ENCODE measurements around the gene MAST2. TPM values are rescaled to one million over a fixed set of nuclear protein-coding genes. Genes with fewer than 3 reads are reported as not detected.

The MAST2 gene
- total and polyA plus RNA-seq, 3 donors from 2014 or later, result 88.4 to 158 (median 113) TPM

DNA sequence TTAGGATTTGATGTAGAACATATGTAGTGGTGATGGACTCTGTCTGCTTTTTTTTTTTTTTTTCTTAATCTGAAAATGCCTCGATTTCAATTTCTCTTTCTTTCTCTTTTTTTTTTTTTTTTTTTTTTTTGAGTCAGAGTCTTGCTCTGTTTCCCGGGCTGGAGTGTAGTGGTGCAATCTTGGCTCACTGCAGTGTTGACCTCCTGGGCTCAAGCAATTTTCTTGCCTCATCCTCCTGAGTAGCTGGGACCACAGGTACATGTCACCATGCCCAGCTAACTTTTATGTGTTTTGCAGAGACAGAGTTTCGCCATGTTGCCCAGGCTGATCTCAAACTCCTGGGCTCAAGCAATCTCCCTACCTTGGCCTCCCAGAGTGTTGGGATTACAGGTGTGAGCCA, 17.4 kb downstream of the MAST2 start:
- TF ChIP-seq, protein P1, sequence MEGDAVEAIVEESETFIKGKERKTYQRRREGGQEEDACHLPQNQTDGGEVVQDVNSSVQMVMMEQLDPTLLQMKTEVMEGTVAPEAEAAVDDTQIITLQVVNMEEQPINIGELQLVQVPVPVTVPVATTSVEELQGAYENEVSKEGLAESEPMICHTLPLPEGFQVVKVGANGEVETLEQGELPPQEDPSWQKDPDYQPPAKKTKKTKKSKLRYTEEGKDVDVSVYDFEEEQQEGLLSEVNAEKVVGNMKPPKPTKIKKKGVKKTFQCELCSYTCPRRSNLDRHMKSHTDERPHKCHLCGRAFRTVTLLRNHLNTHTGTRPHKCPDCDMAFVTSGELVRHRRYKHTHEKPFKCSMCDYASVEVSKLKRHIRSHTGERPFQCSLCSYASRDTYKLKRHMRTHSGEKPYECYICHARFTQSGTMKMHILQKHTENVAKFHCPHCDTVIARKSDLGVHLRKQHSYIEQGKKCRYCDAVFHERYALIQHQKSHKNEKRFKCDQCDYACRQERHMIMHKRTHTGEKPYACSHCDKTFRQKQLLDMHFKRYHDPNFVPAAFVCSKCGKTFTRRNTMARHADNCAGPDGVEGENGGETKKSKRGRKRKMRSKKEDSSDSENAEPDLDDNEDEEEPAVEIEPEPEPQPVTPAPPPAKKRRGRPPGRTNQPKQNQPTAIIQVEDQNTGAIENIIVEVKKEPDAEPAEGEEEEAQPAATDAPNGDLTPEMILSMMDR (IDR thresholded peaks at IDR 0.05), result no peak
- DNase-seq, result no peak
- intact Hi-C loops (cut with DNase I; ENCODE audit: low total_unique reads), result no loop called here
- WGBS, 2 donors, result 93 to 95% methylated on average over 2 to 3 of the region's 3 CpGs
- no peak overlapping the region for H3K4me3 ChIP-seq
- H3K4me1 ChIP-seq, result no peaks in the 10 kb centered on the region
- H3K36me3 ChIP-seq (ENCODE audit: low read depth, missing control alignments), result no peaks in the 10 kb centered on the region
- no peaks in the 10 kb centered on the region for H3K27me3 ChIP-seq
- no peak overlapping the region for H3K27ac ChIP-seq
- H3K9me3 ChIP-seq, result no peaks in the 10 kb centered on the region

DNA sequence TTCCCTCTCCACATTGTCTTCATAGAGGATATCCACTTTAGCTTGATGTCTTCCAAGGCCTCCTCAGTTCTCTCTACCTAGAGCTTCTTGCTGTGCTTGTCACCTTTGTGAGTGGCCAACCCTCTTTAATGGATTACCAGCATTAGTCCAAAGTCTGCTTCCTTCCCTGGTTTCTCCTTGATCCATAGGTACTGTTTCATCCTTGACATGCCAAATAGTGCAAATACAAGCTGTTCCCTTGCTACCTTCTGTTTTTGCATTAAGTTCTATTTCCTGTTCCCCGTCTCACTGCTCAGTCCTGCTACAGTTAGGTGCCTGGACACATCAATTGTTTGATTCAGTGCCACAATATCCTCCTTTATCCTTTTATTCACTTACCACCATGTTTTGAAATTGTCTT, 19.2 kb downstream of the MAST2 start:
- Histone ChIP-seq H3K4me3 (no peak overlapping the region), H3K9me3 (no peaks in the 10 kb centered on the region), H3K27me3 (no peaks in the 10 kb centered on the region), H3K36me3 (ENCODE audit: low read depth, missing control alignments) (no peaks in the 10 kb centered on the region), H3K27ac (no peak overlapping the region), H3K4me1 (no peaks in the 10 kb centered on the region)
- intact Hi-C loops (cut with DNase I; ENCODE audit: low total_unique reads), result no loop called here
- DNase-seq, result no peak
- TF ChIP-seq, protein P1 (IDR thresholded peaks at IDR 0.05), result no peak
- TF ChIP-seq POLR2A (IDR thresholded peaks at IDR 0.05), result no peak
- 93 to 97% methylated on average over 1 of the region's 1 CpG for WGBS, 2 donors

DNA sequence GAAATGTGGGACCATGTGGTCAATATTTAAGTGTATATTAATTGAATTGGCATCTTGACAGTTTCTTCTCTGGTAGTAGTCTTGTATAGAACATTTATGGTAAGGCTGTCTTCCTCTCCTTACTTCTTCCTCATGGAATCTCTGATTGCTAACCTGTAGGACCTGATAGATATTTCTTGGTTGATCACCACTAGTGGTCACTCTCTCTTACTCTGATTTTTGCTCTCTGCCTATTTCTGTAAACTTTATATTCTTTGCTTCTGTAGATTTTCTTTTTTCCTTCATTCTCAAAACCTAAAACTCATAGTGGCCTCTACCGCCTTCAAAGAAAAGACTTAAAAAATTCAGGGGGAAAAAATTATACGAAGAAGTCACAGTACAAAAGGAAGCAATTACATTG, 21.2 kb downstream of the MAST2 start:
- Histone ChIP-seq H3K9me3 (no peaks in the 10 kb centered on the region), H3K36me3 (ENCODE audit: low read depth, missing control alignments) (no peaks in the 10 kb centered on the region), H3K4me3 (no peak overlapping the region), H3K4me1 (no peaks in the 10 kb centered on the region), H3K27ac (no peak overlapping the region), H3K27me3 (no peaks in the 10 kb centered on the region)
- 95 to 96% methylated on average over 2 of the region's 2 CpGs for WGBS, 2 donors
- intact Hi-C loops (cut with DNase I; ENCODE audit: low total_unique reads), result no loop called here
- no peak for DNase-seq
- TF ChIP-seq, protein P1 (IDR thresholded peaks at IDR 0.05), result no peak
- TF ChIP-seq POLR2A (IDR thresholded peaks at IDR 0.05), result no peak

DNA sequence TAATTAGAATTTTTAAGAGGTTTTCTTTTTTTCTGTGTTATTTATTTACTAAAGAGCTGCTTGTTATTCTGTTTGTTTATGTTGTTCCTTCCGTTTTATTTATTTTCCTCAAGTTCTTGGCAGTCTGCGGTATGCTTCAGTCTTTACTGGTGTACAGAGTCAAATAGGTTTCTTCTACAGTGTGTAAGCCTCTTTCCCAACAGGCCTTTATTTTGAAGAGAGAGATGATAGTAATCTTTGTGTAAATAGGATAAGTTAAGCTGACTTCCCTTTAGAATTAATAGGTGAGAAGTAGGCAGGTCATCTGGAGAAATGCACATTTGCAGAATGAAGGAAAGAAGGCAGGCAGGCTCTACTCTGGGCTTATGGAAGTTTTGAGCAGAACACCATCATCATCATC, 23.8 kb downstream of the MAST2 start:
- TF ChIP-seq, protein P1 (IDR thresholded peaks at IDR 0.05), result no peak
- TF ChIP-seq POLR2A (IDR thresholded peaks at IDR 0.05), result no peak
- H3K27ac ChIP-seq, result no peak overlapping the region
- H3K36me3 ChIP-seq (ENCODE audit: low read depth, missing control alignments), result no peaks in the 10 kb centered on the region
- no peak for DNase-seq
- 90 to 92% methylated on average over 2 of the region's 2 CpGs for WGBS, 2 donors
- H3K9me3 ChIP-seq, result no peaks in the 10 kb centered on the region
- intact Hi-C loops (cut with DNase I; ENCODE audit: low total_unique reads), result no loop called here
- no peaks in the 10 kb centered on the region for H3K27me3 ChIP-seq
- no peaks in the 10 kb centered on the region for H3K4me1 ChIP-seq
- H3K4me3 ChIP-seq, result no peak overlapping the region

DNA sequence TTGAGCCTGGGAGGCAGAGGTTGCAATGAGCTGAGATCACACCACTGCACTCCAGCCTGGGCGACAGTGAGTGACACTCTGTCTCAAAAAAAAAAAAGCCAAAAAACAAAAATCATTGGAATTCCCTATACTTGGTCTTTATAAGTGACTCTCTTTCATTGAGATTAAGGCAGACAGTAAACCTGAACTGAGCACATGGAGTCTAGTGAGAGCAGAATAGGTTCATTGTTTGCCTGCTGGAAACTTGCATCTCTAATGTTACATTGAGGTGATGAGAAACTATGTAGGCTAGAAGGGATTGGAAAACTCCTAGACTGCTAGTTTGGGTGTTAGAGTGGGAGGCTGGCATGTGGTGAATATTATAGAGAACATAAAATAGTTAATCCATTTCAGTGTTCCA, 25.4 kb downstream of the MAST2 start:
- no peak for DNase-seq
- Histone ChIP-seq H3K36me3 (ENCODE audit: low read depth, missing control alignments) (no peaks in the 10 kb centered on the region), H3K27me3 (no peaks in the 10 kb centered on the region), H3K4me1 (no peaks in the 10 kb centered on the region), H3K27ac (no peak overlapping the region), H3K4me3 (no peak overlapping the region), H3K9me3 (no peaks in the 10 kb centered on the region)
- TF ChIP-seq, protein P1 (IDR thresholded peaks at IDR 0.05), result no peak
- TF ChIP-seq POLR2A (IDR thresholded peaks at IDR 0.05), result no peak
- intact Hi-C loops (cut with DNase I; ENCODE audit: low total_unique reads), result no loop called here
- 63 to 83% methylated on average over 1 of the region's 1 CpG for WGBS, 2 donors

Measured in testis (tissue), 3 donors.